RWPE1 (cell line): Measurements from ENCODE around the gene SPATA12.

Source experiments
- CTCF ChIA-PET: fragments of 350-600 bp; sonication (Branson Sonifier 250); formaldehyde crosslinking; extraction: SDS; loops from one replicate; lab custom pipeline; 2021; lab: Yijun Ruan, JAX
- POLR2A ChIA-PET: fragments of 400-600 bp; formaldehyde crosslinking; extraction: SDS; loops from one replicate; lab custom pipeline; 2020; ENCODE audit warnings: antibody characterized with exemption; ENCODE audit not compliant: low non-redundant PET; lab: Yijun Ruan, JAX
- DNase-seq: peaks from one replicate; pipeline ENCODE4 v3.0.0; 2012; ENCODE audit warnings: low spot score
- H3K27ac ChIP-seq: fragments of 450-650 bp; 2 replicates; pipeline ENCODE4 v1.5.1; 2017
- CTCF ChIP-seq: fragments of 450-650 bp; conservative IDR thresholded peaks from 2 replicates; pipeline ENCODE4 v1.5.1; 2017; ENCODE audit warnings: low read depth, mild to moderate bottlenecking

The SPATA12 gene

GRCh38 chr3:57061556-57061955 is 1.1 kb downstream of the SPATA12 start:
- ChIA-PET POLR2A (no interaction called here), CTCF (no interaction called here)
- H3K27ac ChIP-seq, result no peak overlapping the region
- no peak for TF ChIP-seq CTCF
- no peak for DNase-seq

GRCh38 chr3:57062101-57062631 is 1.7 kb downstream of the SPATA12 start:
- CTCF ChIA-PET, result no interaction called here
- no peak for TF ChIP-seq CTCF
- POLR2A ChIA-PET, result no interaction called here
- peak overlapping the region; percentile 55 for H3K27ac ChIP-seq
- DNase-seq, result no peak

- CTCF ChIA-PET, result no interaction called here
- no peak for TF ChIP-seq CTCF
- POLR2A ChIA-PET, result no interaction called here
- DNase-seq, result no peak
- H3K27ac ChIP-seq, result no peak overlapping the region
These were observed 2.6 kb downstream of the SPATA12 start for GRCh38 chr3:57063032-57063431.

- ChIA-PET CTCF (no interaction called here), POLR2A (no interaction called here)
- DNase-seq, result no peak
- TF ChIP-seq CTCF, result no peak
- H3K27ac ChIP-seq, result 0 out of 2 replicates have a peak overlapping the region, but pooled peaks have one; percentile 11
These were observed 3.5 kb downstream of the SPATA12 start for GRCh38 chr3:57064001-57064400.

GRCh38 chr3:57064572-57064971 is 4.1 kb downstream of the SPATA12 start:
- H3K27ac ChIP-seq, result no peak overlapping the region
- ChIA-PET POLR2A (no interaction called here), CTCF (no interaction called here)
- TF ChIP-seq CTCF, result no peak
- no peak for DNase-seq

- CTCF ChIA-PET, result interaction anchor here (0.6 kb wide), 1 partner anchor 371 kb away, joined by 5 read pairs; no protein-coding TSS in a partner anchor
- POLR2A ChIA-PET, result no interaction called here
- H3K27ac ChIP-seq, result no peak overlapping the region
These were observed 5.1 kb downstream of the SPATA12 start for GRCh38 chr3:57065588-57065987.

More at GRCh38 chr3:57065588-57065987, 5.1 kb downstream of the SPATA12 start:
- no peak for DNase-seq
- TF ChIP-seq CTCF, result no peak
